GM12878 (cell line): ENCODE results near the gene RPS3.

Experiments used
- BACH1 ChIP-seq: fragments of 450-650 bp; IDR thresholded peaks from 2 replicates; pipeline ENCODE4 v1.6.1; 2017; ENCODE audit warnings: mild to moderate bottlenecking, borderline replicate concordance
- CREM ChIP-seq: IDR thresholded peaks from 2 replicates; pipeline ENCODE4 v1.6.1; 2014; ENCODE audit warnings: antibody characterized with exemption, low read depth
- CTCF ChIP-seq, 3 experiments: IDR thresholded peaks in 2 of 3; conservative IDR thresholded peaks in 1 of 3; 2 replicates each; pipeline ENCODE4 v1.5.1; 2011; ENCODE audit warnings: low read depth in 3 of 3, low read length in 3 of 3, mild to moderate bottlenecking in 3 of 3, control low read depth in 2 of 3, moderate library complexity in 2 of 3, inconsistent platforms in 1 of 3, mixed read lengths in 1 of 3; ENCODE audit not compliant: control insufficient read depth in 2 of 3, insufficient read depth in 1 of 3; ENCODE audit errors: extremely low read depth in 1 of 3
- E2F4 ChIP-seq: IDR thresholded peaks from 2 replicates; pipeline ENCODE4 v1.6.1; 2012; ENCODE audit warnings: low read depth, low read length, improper control_type of control experiment
- EZH2 ChIP-seq: IDR thresholded peaks from 2 replicates; pipeline ENCODE4 v1.6.1; 2012; ENCODE audit warnings: low read depth, mild to moderate bottlenecking, control low read depth, inconsistent platforms, low read length, borderline replicate concordance; ENCODE audit not compliant: control insufficient read depth
- FOXK2 ChIP-seq: fragments of 450-650 bp; IDR thresholded peaks from 2 replicates; pipeline ENCODE4 v1.6.1; 2017; ENCODE audit warnings: mild to moderate bottlenecking, moderate library complexity
- MEF2A ChIP-seq: IDR thresholded peaks from 2 replicates; pipeline ENCODE4 v1.6.1; 2011; ENCODE audit warnings: low read depth, mild to moderate bottlenecking, low read length, moderate library complexity; ENCODE audit not compliant: insufficient read depth
- POLR2AphosphoS2 ChIP-seq: IDR thresholded peaks from 2 replicates; pipeline ENCODE4 v1.6.1; 2011; ENCODE audit warnings: low read depth, mild to moderate bottlenecking, low read length, improper control_type of control experiment, moderate library complexity
- POLR2AphosphoS5 ChIP-seq: IDR thresholded peaks from 2 replicates; pipeline ENCODE4 v1.6.1; 2011; ENCODE audit warnings: mild to moderate bottlenecking, low read length, inconsistent platforms
- RAD21 ChIP-seq: IDR thresholded peaks from 2 replicates; pipeline ENCODE4 v1.6.1; 2011; ENCODE audit warnings: mild to moderate bottlenecking, low read depth, low read length, moderate library complexity; ENCODE audit not compliant: insufficient read depth

- no peak for TF ChIP-seq MEF2A
- no peak for TF ChIP-seq RAD21
- no peak for TF ChIP-seq BACH1
- TF ChIP-seq E2F4: no peak
- no peak for TF ChIP-seq EZH2
- 0 out of 6 replicates have a peak, but pooled peaks of 2 of the 3 experiments have one; percentile 16 to 17 for TF ChIP-seq CTCF (IDR thresholded peaks at IDR 0.05 in 2 of 3, conservative IDR thresholded peaks at IDR 0.05 in 1 of 3; ENCODE audit: control insufficient read depth in 2 of 3, extremely low read depth in 1 of 3, insufficient read depth in 1 of 3, low read depth in 3 of 3, low read length in 3 of 3)
- TF ChIP-seq POLR2AphosphoS5: no peak
- TF ChIP-seq FOXK2: no peak
- no peak for TF ChIP-seq POLR2AphosphoS2
- TF ChIP-seq CREM: no peak
These were observed 2.9 kb downstream of the RPS3 start for GRCh38 chr11:75402002-75402773.
